Activated CD8-positive, alpha-beta memory T cell treated with anti-CD3 and anti-CD28 coated beads for 4 hours (primary cell): ENCODE results near the gene CBX1.
"Not testable (repeated sequence)": the region's sequence is repeated elsewhere in the genome, so short reads cannot be mapped to it uniquely, and the experiment has no call there.

Experiments
- DNase-seq, 2 donors: peaks; one replicate each; pipeline ENCODE4 v3.0.0-alpha.2; 2020; ENCODE audit warnings: low read depth in 2 of 2

The CBX1 gene

GRCh38 chr17:48074322-48075081 lies 26.8 kb downstream of the CBX1 start:
- peak; percentile 60 to 61 for DNase-seq

- DNase-seq: not testable (repeated sequence)
Measured at GRCh38 chr17:48073566-48074094, 27.6 kb downstream of the CBX1 start.

DNA sequence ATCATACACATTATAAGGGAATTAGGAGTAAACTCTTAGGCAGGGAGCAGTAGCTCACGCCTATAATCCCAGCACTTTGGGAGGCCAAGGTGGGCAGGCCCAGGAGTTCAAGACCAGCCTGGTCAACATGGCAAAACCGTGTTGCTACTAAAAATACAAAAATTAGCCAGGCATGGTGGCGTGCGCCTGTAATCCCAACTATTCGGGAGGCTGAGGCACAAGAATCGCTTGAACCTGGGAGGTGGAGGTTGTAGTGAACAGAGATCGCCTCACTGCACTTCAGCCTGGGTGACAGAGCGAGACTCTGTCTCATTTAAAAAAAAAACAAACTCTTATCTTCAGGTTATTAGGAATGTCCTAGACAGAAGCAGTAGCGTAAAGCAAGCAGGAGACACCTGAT lies 28.5 kb downstream of the CBX1 start:
- DNase-seq: not testable (repeated sequence)

DNA sequence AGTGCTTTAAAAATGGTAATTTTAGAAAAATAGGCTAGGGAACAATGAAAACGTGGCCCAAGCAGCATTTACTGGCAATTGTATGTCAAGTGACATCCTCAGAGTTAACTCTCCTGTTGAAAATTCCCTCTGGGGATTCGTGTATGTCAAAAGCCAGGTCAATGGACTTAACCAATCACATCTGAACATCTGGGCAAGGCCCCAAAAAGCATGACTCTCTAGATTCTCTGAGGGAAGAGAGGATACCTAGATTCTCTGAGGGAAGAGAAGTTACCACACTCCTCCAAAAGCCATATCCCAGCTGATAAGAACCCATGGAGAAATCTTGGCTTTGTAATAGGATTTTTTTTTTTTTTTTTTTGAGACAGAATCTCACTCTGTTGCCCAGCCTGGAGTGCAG lies 29.6 kb downstream of the CBX1 start:
- DNase-seq: no peak

GRCh38 chr17:48070195-48070594 lies 31.1 kb downstream of the CBX1 start:
- no peak for DNase-seq

- DNase-seq: no peak
Measured at GRCh38 chr17:48068491-48068961, 32.8 kb downstream of the CBX1 start.

DNA sequence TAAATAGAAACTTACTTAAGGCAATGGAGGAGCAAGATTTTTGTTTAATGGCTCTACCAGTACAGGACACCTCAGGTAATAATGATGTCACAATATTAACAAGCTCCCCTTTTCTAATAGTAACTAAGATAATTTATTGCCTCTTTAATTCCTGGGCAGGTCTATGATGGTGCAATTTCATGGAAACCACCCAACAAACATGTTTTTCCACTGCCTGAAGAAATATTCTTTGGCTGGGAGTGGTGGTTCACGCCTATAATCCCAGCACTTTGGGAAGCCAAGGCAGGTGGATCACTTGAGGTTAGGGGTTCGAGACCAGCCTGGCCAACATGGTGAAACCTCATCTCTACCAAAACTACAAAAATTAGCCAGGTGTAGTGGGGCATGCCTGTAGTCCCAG lies 33.5 kb downstream of the CBX1 start:
- not testable (repeated sequence) for DNase-seq

DNA sequence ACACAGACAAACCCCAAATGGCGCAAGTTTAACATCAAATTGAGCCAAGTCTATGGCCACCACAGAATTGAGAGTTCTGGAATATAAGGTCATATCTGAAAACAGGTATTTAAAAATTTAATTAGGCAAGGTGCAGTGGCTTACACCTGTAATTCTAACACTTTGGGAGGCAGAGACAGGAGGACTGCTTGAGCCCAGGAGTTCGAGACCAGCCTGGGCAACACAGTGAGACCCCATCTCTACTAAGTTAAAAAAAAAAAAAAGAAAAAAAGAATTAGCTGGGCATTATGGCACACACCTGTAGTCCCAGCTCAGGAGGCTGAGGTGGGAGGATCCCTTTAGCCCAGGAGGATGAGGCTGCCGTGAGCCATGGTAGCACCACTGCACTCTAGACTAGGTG lies 34.0 kb downstream of the CBX1 start:
- no peak for DNase-seq

- no peak for DNase-seq
Measured at GRCh38 chr17:48066656-48067055, 34.6 kb downstream of the CBX1 start.

- DNase-seq: no peak
Measured at GRCh38 chr17:48066192-48066591, 35.1 kb downstream of the CBX1 start.

DNA sequence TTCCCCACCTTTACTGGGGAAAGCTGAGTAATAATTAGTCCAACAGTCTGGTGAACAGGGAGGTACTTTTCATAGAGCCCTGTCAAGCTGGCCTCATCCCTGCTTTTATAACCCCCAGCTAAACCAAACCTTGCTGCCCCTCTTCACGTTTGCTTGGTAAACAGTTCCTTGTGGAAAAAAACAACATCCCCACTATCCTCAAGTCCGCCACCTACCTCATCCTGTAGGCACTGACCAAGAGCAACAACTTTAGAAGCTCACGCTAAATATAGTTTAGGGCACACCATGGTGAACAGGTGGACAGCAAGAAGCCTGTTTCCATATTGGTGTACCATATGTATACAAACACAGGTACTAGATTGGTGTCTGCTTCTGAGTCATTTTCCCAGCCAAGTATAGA lies 36.6 kb downstream of the CBX1 start:
- DNase-seq: no peak

GRCh38 chr17:48062273-48062672 lies 39.0 kb downstream of the CBX1 start:
- no peak for DNase-seq

DNA sequence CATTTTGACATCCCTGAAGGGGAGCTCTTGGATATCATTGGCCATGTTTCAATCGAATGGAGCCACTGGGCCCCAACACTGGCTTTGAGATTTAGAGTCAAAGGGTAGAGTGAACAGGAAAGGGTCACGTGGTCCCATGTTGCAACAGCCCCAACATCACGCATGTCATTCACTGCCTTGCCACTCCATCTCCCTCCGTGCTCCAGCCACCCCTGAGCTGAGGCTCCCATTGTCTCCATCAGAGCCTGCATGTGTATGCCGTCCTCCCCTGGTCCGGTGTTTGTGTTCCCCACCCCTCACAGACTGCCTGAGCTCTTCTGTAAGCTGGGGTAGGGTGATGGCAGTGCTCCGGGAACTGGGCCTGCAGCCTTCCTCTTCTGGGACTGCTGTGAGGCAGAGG lies 41.0 kb downstream of the CBX1 start:
- DNase-seq: no peak

- DNase-seq: no peak
Measured at GRCh38 chr17:48059125-48059668, 42.1 kb downstream of the CBX1 start.

DNA sequence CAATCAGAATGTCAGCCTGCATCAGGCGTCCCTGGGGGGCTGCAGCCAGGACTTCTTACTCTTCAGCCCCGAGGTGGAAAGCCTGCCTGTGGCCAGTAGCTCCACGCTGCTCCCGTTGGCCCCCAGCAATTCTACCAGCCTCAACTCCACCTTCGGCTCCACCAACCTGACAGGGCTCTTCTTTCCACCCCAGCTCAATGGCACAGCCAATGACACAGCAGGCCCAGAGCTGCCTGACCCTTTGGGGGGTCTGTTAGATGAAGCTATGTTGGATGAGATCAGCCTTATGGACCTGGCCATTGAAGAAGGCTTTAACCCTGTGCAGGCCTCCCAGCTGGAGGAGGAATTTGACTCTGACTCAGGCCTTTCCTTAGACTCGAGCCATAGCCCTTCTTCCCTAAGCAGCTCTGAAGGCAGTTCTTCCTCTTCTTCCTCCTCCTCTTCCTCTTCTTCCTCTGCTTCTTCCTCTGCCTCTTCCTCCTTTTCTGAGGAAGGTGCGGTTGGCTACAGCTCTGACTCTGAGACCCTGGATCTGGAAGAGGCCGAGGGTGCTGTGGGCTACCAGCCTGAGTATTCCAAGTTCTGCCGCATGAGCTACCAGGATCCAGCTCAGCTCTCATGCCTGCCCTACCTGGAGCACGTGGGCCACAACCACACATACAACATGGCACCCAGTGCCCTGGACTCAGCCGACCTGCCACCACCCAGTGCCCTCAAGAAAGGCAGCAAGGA lies 42.7 kb downstream of the CBX1 start:
- DNase-seq: no peak

DNA sequence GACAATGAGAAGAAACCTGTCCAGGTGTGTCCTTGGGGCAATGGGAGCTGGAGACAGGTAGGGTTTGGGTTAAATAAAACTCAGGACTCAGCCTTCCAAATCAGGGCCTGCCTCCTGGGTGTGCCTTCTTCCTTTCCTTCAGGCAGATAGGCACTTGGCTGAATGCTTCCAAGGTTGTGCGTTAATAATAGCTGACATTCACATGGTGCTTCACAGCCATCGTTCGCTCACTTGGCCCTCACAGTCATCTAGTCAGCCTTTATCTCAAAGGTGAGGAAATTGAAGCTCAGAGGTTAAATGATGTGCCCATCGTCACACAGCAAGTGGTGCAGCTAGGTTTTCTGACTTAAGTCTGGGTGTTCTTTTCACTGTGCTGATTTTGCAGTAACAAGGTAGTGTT lies 43.7 kb downstream of the CBX1 start:
- no peak for DNase-seq

GRCh38 chr17:48056879-48057278 lies 44.4 kb downstream of the CBX1 start:
- no peak for DNase-seq

- no peak for DNase-seq
Measured at GRCh38 chr17:48056246-48056745, 45.0 kb downstream of the CBX1 start.

DNA sequence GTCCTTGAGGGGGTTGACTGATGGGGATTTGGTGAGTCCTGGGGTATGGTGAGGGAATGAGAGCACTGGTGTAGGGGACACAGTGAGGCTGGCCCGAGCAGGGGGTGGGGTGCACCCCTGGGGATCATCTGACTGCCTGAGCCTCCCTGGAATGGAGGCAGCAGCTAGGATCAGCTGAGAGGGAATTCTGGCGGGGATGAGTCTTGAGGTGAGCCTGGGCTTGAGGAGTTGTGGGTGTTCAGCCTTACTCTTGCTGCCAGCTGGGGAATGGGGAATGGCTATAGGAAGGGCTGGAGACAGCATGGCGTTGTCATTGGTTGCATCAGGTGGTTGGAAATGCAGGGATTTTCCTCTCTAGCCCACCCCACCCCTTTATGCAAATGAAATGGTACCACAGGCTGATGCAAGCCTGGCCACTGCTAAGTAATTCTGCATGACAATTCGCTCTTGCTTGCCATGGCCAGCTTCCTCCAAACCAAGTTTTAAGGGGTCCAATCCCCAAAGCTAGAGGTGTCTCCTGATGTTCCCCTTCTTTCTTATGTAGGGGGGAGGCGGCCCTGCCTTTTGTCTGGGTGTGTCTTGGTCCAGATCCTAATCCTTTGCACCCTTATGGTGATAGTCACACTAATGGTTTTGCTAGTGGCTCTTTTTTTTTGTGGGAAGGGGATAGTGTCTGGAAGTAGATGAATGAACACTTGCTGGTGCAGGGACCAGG lies 45.6 kb downstream of the CBX1 start:
- DNase-seq: no peak

DNA sequence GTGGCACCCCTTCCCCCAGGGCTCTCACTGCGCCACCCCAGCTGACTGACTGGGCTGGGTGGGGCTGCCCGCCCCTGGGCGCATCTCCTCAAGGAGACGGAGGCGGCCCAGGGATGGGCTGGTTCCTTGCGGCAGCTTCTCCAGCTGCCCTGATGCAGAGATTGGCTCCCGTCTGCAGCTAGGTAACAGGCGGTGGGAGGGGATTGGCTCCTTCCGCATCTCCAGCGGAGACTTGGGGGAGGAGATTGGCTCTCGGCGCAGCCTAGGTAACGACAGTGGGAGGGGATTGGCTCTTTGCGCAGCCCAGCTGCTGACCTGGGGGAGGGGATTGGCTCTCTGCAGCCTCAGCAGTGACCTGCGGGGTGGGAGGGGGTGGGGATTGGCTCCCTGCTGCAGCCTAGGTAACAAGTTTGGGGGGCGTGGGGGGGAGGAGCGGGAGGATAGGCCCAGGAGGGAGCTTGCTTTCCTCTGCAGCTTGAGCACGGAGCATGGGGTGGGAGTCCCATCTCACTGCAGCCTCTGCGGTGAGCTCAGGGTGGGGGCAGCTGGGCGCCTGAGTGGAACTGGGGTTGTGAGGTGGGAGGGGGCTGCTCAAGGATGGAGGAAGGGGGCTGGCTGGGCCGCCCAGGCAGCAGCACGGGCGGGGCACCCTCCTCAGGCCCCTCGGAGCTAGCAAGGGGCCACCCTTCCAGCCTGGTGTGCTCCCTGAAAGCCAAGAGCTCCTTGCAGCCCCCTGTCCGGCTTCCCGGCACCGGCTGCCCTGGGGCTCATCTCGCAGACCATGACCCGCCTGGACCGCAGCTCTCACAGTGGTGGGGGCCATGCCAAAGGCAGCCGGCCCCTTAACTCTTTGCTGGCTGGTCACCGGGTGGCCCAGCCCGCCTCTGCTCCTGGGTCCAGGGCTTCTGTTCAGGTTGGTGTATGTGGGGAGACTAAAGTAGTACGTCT lies 46.8 kb downstream of the CBX1 start:
- no peak for DNase-seq

DNA sequence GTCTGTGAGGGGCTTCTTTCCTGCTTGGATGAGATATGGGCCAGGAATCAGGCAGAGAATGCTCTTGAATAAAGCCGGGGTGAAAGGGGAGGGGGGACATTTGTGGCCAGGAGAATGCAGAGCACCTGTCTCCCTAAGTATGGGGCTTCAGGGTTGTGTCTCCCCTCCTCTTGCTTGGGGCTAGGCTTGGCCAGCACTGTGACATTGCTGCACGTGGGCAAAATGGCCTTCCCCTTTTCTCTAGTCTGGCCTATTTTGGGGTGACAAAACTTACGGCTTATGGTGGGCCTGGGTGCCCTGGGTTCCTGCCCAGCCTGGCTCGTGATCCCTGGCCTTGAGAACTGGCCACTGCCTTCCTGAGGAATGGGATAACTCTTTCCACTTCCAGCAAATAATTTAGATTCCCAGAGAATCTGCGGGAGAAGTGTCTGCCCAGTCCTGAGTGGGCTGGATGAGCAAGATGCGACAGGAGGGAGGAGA lies 47.5 kb downstream of the CBX1 start:
- DNase-seq: no peak
